KG1 (cell line): ENCODE data around the gene PDE4DIP.
"Not testable (repeated sequence)": the region's sequence is repeated elsewhere in the genome, so short reads cannot be mapped to it uniquely, and the experiment has no call there.

Source experiments
- DNase-seq: peaks from one replicate; lab custom pipeline; 2025; lab: John Stamatoyannopoulos, UW

The PDE4DIP gene

DNA sequence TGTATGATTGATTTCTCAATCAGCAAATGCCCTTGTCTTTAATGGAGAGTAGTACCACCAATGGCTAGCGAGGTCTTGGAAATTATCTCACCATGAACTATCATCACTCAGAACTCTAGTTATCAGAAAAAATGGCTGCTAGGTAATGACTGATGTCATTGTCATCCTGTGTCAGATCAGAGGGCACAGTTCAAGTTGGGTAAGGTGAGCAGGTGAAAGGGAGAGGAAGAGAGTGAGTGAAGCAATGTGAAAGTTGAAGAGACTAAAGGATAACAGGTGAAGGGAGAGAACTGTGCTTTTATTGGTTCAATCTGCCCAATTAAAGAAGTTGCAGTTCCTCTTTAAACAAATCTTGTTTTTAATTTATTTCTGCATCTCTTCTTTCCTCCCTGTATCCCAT lies 76.8 kb downstream of the PDE4DIP start:
- DNase-seq = not testable (repeated sequence)

GRCh38 chr1:148923798-148924197 lies 79.6 kb downstream of the PDE4DIP start:
- not testable (repeated sequence) for DNase-seq

GRCh38 chr1:148927645-148928044 lies 83.4 kb downstream of the PDE4DIP start:
- DNase-seq = not testable (repeated sequence)

DNA sequence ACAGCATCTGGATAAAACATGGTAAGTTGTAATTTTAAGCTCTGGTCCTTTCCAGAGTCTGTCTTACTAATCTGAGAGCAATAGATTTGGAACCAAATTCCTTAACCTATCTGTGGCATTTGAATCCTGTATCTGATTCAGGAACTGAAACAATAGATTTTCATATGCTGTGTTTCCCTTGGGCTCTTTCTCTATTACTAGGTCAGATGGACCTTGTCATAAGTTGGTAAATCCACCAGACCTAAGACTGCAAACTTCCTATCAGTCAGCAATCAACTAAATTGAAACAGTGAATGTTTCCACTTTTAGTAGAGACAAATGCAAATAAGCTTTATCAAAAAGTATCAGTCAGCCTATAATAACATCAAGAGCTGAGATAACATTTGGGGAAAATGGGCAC lies 85.0 kb downstream of the PDE4DIP start:
- not testable (repeated sequence) for DNase-seq

DNA sequence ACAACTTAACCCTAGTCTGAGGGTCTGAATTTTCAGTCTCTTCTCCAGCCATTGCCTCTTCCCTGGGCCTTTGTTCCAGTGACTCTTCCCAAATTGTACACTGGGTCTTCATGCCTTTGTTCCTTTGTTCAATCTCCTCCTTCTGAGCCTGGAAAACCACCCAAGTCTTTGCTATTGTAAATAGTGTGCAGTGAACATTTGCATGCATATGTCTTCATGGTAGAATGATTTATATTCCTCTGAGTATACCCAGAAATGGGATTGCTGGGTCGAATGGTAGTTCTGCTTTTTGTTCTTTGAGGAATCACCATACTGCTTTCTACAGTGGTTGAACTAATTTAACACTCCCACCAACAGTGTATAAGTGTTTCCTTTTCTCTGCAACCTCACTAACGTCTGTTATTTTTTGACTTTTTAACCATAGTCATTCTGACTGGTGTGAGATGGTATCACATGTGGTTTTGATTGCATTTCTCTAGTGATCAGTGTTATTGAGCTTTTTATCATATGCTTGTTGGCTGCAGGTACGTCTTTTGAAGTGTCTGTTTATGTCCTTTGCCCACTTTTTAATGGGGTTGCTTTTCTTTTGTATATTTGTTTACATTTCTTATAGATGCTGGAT lies 91.3 kb downstream of the PDE4DIP start:
- DNase-seq = not testable (repeated sequence)

- not testable (repeated sequence) for DNase-seq
Measured at GRCh38 chr1:148942906-148943305, 98.7 kb downstream of the PDE4DIP start.

- DNase-seq = not testable (repeated sequence)
Measured at GRCh38 chr1:148945130-148945529, 100.9 kb downstream of the PDE4DIP start.

DNA sequence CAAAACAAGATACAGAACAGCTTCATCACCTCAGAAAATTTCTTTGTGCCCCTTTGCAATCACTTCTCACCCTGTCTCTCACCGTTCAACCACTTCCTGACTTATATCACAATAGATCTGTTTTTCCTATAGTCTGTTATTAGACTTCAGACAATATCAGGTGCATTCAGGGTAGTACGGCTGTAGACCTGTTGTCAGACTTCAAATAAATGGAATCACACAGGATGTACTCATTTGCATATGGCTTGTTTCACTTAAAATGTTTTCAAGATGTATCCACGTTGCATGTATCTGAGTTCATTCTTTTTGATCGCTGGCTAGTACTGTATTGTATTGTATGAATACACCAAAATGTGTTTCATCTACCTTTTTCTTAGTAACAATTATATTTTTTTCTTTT lies 104.5 kb downstream of the PDE4DIP start:
- not testable (repeated sequence) for DNase-seq

DNA sequence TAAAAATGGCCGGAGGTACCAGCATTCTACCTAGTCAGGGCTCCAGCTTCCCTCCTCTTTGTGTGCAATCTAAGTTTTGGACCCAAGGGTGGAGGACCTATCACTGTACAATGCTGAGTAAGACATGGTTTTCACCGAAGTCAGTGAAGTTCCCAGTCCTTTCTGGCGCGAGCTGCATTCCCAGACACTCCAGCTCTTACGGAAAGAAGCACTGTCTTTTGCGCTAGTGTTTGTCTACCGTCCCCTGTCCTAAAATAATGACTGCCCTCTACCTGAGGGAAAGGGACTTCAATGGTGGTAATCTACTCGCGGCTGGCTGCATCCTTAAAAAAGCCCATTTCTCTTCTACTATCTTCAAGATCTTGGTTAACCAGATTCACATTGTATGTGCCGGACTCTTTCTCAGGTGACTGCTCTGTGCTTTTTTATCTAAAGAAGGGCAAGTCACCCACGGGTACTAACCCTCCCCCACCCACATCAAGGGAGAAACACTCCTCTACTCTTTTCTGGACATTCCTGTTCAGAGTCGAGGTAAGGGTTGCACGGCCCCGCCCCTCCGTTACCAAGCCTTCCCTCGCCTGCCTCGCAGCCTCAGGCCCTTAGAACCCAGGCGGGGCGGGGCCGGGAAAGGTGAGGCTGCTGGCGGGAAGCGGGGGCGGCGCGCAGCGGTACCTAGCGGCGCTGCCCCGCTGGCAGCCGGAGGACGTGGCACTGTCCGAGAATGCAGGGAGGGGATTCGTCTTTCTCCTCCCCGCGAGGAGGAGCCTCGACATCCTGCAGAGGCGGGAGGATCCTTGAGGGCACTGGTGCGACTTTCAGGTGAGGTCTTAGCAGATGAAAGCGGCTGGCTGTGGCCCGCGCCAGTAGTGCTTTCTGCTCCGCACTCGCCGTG lies 107.4 kb downstream of the PDE4DIP start:
- DNase-seq = peak; percentile 35

GRCh38 chr1:148952253-148952937 lies 108.2 kb downstream of the PDE4DIP start:
- DNase-seq = not testable (repeated sequence)

DNA sequence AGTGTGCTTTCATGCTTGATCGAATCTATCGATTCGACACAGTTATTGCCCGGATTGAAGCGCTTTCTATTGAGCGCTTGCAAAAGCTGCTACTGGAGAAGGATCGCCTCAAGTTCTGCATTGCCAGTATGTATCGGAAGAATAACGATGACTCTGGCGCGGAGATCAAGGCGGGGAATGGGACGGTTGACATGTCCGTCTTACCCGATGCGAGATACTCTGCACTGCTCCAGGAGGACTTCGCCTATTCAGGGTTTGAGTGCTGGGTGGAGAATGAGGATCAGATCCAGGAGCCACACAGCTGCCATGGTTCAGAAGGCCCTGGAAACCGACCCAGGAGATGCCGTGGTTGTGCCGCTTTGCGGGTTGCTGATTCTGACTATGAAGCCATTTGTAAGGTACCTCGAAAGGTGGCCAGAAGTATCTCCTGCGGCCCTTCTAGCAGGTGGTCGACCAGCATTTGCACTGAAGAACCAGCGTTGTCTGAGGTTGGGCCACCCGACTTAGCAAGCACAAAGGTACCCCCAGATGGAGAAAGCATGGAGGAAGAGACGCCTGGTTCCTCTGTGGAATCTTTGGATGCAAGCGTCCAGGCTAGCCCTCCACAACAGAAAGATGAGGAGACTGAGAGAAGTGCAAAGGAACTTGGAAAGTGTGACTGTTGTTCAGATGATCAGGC lies 108.8 kb downstream of the PDE4DIP start:
- not testable (repeated sequence) for DNase-seq

DNA sequence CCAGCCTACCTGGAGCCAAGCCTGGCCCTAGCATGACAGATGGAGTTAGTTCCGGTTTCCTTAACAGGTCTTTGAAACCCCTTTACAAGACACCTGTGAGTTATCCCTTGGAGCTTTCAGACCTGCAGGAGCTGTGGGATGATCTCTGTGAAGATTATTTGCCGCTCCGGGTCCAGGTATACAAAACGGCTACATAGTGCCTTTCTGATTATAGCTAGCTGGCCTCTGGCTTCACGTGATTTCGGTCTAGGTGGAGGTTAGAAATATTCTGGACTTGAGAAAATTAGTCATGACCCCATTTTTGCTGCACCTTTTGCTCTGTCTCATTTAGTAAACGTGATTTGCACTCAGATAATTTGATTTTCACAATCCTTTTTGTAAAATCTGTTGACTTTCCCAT lies 109.5 kb downstream of the PDE4DIP start:
- not testable (repeated sequence) for DNase-seq

- DNase-seq = not testable (repeated sequence)
Measured at GRCh38 chr1:148958343-148958742, 114.1 kb downstream of the PDE4DIP start.

DNA sequence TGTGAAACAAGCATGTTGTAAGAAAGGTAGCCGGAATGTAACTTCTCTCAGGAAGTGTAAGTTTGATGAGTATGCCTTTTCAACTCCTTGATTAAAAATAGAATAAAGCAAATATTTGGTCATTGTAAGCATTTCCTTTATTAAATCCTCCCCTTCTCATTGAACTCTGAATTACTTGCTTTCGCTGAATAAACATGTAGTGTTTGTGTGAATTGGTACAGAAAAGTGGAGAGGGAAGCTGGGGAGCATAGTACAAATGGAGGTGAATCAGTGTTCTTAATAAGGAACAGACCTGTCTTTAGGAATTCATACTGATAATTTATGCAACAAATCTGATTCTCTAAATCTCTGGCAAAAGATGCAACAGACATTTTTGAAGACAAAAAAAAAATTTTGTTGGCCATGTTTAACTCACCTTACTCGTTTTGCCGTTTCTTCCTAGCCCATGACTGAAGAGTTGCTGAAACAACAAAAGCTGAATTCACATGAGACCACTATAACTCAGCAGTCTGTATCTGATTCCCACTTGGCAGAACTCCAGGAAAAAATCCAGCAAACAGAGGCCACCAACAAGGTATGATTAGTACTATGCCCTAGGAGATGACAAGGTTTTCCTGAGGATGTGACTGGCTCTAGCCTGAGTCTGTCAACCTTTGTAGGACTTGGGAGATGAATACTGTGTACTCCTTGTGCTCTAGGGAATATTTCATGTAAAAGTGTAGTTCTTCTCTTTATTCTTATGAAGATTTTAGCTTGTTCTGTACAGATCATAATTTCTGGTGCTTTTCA lies 116.2 kb downstream of the PDE4DIP start:
- DNase-seq = not testable (repeated sequence)

GRCh38 chr1:148962127-148962857 lies 118.1 kb downstream of the PDE4DIP start:
- DNase-seq = not testable (repeated sequence)

GRCh38 chr1:148966084-148966483 lies 121.9 kb downstream of the PDE4DIP start:
- DNase-seq = not testable (repeated sequence)

GRCh38 chr1:148967580-148967979 lies 123.4 kb downstream of the PDE4DIP start:
- DNase-seq = not testable (repeated sequence)

DNA sequence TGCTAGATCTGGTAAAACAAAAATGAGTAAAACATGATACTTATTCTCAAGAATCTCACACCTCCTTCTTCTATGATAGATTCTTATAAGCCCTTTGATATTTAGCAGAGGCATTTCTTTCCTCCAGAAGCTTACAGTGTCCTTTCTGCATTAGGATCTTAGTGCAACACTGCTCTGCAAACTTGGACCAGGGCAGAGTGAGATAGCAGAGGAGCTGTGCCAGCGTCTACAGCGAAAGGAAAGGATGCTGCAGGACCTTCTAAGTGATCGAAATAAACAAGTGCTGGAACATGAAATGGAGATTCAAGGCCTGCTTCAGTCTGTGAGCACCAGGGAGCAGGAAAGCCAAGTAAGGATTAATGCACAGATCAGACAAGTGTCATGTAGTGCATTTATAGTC lies 124.5 kb downstream of the PDE4DIP start:
- not testable (repeated sequence) for DNase-seq

GRCh38 chr1:148969126-148969525 lies 124.9 kb downstream of the PDE4DIP start:
- DNase-seq = not testable (repeated sequence)

- not testable (repeated sequence) for DNase-seq
Measured at GRCh38 chr1:148975453-148975852, 131.2 kb downstream of the PDE4DIP start.
